ENCODE data around the gene SRSF1.

GRCh38 chr17:58052407-58052806 lies 45.4 kb upstream of the SRSF1 start:
- TF ChIP-seq GATA3 (IDR thresholded peaks at IDR 0.05; ENCODE audit: low read depth, low read length) (no peak), GATA2 (IDR thresholded peaks at IDR 0.05; ENCODE audit: low read depth, low read length) (no peak)
